Islet of Langerhans (tissue), 1 donor: ENCODE measurements around the gene CPT1B.
"Not testable (repeated sequence)": the region's sequence is repeated elsewhere in the genome, so short reads cannot be mapped to it uniquely, and the experiment has no call there.

Source experiments
- FAIRE-seq: peaks from one replicate; lab custom pipeline; 2011; peaks lifted over from hg19 to GRCh38; lab: Jason Lieb, UNC

Gene CPT1B

GRCh38 chr22:50577987-50578775, at the start of gene CPT1B:
TSS of gene CPT1B (minus strand) at chr22:50578427. CDS start at chr22:50577915, 512 bp downstream.
- no peak for FAIRE-seq

DNA sequence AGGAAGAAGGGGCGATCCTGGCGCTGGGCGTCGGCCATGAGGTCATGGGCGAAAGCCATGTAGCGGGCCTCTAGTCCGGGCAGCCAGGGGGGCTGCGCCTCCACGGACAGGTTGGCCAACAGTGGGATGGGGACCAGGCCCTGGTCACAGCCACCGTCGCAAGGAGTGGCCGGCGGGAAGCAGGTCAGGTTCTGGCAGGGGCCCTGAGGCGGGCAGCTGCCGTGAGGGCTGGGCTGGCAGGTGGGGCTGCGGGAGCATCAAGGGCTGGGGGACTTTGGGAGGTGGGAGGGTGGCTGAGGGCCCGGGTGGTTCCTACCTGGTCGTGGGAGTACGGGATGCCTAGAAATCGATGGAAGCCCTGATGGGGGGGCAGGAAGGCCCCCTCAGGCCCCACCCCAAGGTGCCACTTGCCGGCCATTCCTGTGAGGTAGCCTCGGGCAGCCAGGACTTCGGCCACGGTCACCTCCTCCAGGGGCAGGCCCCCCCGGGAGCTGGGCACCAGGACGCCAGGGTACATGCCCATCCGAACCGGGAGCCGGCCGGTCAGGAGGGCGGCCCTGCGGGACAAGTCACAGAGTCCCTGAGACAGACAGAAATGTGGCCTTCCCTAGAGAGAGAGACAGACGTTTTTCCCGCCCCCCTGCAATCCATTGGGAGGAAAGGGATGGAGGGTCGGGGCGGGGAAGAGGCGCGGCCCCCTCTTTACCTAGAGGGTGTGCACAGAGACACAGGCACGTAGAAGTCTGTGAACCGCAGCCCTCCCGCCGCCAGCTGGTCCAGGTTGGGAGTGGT, 48.8 kb upstream of the CPT1B start:
- no peak for FAIRE-seq

DNA sequence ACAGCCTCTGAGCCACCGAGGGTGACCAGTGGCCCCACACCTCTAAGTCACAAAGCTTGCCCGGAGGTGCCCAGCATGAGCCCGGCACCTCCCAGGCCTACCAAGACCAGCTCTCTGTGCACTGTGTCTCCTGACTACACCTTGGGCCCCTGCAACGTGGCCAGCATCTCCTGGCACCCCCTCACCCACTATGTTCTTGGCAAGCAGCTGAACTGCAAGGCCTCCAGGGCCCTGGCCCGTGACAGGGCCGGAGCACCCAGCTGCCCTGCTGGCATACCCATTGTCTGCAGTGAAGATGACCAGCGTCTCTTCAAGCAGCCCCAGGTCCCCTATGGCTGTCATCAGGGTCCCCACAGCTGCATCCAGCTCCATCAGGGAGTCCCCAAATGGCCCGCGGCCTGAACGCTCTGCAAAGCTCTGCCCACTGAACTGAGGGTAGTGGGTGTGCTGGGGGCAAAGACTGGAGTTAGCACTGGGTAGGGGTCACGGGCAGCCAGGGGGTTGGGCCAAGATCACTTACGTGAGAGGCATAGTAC, 48.2 kb upstream of the CPT1B start:
- no peak for FAIRE-seq

GRCh38 chr22:50625568-50626313, 47.5 kb upstream of the CPT1B start:
- no peak for FAIRE-seq

DNA sequence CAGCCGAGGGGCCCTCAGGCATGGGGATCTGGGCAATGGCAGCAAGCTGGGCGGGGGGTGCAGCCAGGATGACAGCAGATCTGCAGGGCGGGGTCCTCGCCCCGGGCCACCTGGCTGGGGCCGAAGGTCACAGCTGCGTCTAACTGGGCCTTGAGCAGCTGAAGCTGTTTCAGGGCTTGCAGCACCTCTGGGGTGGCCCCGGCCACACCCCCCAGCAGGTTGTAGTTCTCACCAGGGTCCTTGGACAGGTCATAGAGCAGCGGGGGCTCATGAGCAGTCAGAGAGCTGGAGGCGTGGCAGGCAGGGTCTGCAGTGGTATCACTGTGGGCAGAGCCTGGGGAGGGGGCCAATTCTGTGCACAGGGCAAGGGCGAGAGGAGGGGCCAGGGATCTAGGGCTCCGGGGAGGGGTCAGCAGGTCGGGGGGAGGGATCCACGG, 46.9 kb upstream of the CPT1B start:
- no peak for FAIRE-seq

GRCh38 chr22:50624347-50625130, 46.3 kb upstream of the CPT1B start:
- no peak for FAIRE-seq

GRCh38 chr22:50622723-50623327, 44.6 kb upstream of the CPT1B start:
- no peak for FAIRE-seq

GRCh38 chr22:50621948-50622722, 43.9 kb upstream of the CPT1B start:
- peak; percentile 49 for FAIRE-seq

DNA sequence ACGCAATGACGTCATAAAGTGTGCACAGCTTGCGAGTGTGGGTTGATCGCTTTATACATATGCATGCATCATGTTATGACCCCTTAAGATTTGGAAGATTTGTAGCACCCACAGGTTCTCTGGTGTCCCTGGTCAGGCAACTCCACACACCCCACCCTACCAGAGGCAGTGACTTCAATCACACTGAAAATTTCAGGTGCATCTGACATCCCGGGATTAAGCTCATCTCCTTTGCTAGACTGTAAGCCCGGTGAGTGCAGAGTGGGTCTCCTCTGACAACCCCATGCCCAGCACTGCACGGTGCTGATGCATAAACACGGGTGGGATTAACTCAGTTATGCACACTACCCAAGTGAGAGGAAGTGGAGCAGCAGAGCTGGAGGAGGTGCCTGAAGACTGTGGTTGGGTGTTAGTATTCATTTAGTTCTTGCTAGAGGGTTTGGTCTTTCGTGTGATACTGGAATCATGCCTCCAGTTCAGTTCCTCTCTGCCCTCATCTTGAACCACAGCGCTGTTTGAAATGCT, 43.2 kb upstream of the CPT1B start:
- FAIRE-seq: no peak

- no peak for FAIRE-seq
Observed at GRCh38 chr22:50620593-50621355, 42.5 kb upstream of the CPT1B start.

- FAIRE-seq: not testable (repeated sequence)
Observed at GRCh38 chr22:50614296-50614695, 36.1 kb upstream of the CPT1B start.

- FAIRE-seq: no peak
Observed at GRCh38 chr22:50613291-50613981, 35.2 kb upstream of the CPT1B start.

DNA sequence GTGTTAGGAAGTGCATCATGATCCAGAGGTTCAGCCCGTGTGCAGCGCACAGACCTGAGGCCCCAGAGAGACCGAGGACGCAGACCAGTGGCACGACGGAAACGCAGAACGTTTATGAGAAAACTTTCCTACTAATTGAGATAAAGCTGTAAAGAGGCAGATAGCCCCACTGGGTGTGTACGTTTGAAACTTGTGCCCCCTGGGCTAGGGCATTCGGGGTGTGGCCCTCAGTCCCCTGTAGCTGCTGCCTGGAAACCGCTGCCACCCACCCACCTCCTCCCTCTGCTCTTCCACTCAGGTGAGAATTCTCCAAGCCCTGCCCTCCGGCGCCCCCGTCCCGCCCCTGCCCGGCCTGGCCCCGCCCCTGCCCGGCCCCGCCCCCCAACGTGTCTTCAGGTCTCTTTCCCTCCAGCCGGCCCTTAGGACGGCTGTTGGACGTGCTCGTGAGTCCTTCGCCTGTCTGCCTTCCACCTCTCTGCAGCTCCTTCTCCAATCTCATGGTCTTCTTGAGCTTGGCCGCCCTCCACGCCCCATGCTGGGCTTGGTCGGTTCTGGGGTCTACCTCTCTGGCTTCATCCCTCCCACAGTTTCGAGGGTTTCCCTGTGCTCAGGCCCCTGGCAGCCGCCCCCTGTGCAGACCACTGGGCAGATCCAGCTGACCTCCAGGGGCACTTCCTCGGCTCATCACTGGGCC, 34.4 kb upstream of the CPT1B start:
- FAIRE-seq: no peak

DNA sequence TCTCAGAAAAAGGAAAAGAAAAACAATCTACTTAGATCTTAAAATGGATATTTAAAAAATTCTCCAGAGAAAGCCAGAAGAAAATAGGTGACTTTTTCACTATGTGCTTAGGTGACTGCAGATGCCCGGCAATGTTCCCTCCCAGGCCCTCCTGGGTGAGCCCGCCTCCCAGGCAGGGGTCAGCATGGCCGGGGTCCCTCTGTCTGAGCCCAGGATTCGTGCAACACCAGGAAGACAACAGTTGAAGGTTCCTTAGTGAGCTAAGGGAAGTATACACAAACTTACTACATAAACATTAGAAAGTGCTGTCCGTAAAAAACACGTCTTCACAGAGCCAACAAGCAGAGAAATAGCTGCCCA, 33.9 kb upstream of the CPT1B start:
- no peak for FAIRE-seq

DNA sequence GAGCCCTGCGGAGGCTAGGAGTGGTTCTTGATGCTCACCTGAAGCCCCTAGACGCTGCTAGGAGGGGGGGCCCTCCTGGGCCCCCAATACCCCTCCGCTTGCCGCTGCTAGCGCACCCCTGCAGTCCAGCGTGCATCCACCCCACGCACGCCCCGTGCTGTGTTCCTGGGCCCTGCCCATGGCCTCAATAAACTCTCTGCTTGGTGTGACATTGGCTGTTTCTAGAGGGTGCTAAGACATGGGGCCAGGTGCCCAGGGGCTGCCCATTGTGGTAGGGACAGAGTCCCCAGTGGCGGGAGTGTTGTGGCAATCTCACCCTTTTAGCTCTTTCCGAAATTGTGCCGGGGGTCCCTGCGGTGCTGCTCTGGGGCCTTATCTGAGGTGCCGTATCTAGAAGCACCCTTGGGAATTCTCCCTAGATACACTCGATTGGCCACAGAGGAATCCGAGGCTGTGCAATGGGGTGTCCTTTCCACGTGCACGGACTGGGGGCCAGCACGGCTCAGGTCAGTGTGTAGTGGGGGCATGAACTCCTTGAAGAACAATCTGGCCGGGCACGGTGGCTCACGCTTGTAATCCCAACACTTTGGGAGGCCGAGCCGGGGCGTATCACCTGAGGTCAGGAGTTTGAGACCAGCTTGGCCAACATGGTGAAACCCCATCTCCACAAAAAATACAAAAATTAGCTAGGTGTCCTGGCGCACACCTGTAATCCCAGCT, 33.3 kb upstream of the CPT1B start:
- FAIRE-seq: no peak

- FAIRE-seq: no peak
Observed at GRCh38 chr22:50610581-50610980, 32.4 kb upstream of the CPT1B start.

- FAIRE-seq: no peak
Observed at GRCh38 chr22:50610041-50610451, 31.8 kb upstream of the CPT1B start.

DNA sequence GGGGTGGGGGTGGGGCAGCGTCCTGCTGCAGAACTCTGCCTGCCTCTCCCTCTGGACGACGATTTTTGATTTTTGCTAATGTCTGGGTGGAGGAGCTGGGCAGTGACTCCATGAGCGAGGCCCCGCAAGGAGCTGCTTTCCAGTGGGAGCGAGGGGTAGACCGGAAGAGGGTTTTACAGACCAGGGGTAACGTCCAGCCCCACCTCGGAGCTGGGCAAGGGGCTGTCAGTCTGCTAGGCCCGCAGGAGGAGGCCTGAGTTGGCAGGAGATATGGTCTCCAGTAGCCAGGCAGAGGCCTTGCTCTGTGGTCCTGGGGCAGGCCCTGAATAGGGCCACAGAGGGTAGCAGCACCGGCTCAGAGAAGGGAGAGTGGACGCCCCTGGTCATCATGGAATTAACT, 31.4 kb upstream of the CPT1B start:
- no peak for FAIRE-seq
